Fibroblast of villous mesenchyme (primary cell): ENCODE results near the gene PPP1R14D. TPM values are rescaled to one million over a fixed set of nuclear protein-coding genes. Genes with fewer than 3 reads are reported as not detected.
A peak's percentile ranks its signal among the peaks of the same experiment; 100 is the strongest.

Source experiments
- DNase-seq: peaks from one replicate; pipeline ENCODE4 v3.0.0-alpha.2; 2010; ENCODE audit warnings: low read depth
- H3K4me3 ChIP-seq: 2 replicates; pipeline ENCODE4 v1.5.1; 2011; ENCODE audit warnings: low read depth, mild to moderate bottlenecking, low read length
- CTCF ChIP-seq: IDR thresholded peaks from 2 replicates; pipeline ENCODE4 v1.5.1; 2012; ENCODE audit warnings: low read depth, mild to moderate bottlenecking, low read length; ENCODE audit not compliant: insufficient read depth
- total RNA-seq: library from RNA; depleted of rRNA; stranded (reverse); fragments of >200 nt; gene quantifications from 2 replicates; pipeline ENCODE4 v1.2.3, GENCODE V29; 2012

The PPP1R14D gene
- not detected in 2 replicates for total RNA-seq

DNA sequence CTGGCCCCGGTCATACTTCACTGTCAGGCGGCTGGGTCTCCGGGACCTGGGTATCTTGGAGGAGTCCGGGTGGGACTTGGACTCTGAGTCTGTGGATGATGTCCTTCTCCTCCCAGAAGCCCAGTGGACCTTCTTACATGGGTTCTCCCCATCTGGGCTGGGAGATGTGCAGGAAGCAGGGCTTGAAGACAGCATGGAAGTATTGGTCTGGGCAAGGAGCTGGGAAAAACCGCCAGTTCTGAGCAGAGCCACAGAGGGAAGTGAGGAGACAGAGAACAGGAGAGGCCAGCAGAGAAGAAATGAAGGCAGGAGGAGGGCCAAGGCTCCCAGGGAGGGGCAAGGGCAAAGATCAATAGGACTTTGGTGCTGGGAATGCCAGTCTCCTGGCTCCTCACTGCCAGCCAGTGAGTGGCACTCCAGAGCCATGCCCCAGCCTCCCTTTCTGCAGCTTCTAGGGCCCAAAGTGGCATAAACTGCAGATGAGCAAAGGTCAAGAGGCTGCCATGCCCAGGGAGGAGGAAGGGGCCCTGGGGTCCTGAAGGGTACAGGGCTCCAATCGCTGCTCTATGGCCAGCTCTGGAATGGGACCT is at the start of gene PPP1R14D:
TSS of gene PPP1R14D (minus strand) at position 262 of the 590 bp plus-strand sequence. CDS start at position 195, 67 bp downstream.
- H3K4me3 ChIP-seq = no peak within 1 kb of the TSS
- no peak for DNase-seq
- TF ChIP-seq CTCF = no peak

- DNase-seq = no peak
- no peak for TF ChIP-seq CTCF
- H3K4me3 ChIP-seq = no peak overlapping the region
These were observed 49.2 kb upstream of the PPP1R14D start for GRCh38 chr15:40877694-40878093.

GRCh38 chr15:40875991-40876730 is 47.7 kb upstream of the PPP1R14D start:
- no peak for TF ChIP-seq CTCF
- no peak overlapping the region for H3K4me3 ChIP-seq
- no peak for DNase-seq

DNA sequence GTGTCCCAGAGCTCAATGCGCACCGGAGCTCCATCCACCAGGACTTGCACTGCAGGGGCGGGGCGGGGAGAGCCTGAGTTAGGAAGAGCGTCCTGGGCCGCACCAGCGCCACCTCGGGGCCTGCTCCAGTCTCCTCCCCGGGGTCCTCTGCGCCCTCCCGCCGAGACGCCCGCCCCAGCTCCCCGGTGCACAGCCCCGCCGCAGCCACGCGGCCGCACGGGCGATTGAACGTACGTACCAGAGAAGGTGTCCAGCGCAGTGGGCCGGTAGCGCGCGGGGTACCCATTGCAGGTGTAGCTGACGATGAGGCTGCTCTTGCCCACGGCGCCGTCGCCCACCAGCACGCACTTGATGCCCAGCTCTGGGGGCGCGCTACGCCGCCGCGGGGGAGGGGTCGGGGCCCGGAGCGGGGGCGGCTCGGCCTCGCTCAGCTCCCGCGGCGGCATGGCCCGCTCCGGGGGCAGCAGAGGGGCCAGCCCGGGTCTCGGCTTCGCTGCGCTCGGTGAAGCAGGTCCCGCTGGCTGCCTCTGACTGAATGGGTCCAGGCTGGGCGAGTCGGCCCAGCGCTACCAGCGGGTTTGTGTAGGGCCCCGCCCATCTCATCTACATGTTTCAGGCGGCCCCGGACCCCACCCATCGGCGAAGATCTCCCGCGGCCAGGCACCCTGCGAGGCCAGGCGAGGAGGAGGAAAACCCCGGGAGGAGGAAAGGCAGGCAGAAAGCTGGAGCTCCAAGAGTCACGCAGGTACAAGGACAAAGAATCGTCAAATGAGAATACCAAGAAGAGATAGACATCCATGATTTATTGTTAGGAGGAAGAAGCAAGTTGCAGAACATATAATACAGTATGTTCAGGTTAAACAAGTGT is 45.4 kb upstream of the PPP1R14D start, which contains the start of gene RHOV:
TSS of gene RHOV (minus strand) at position 541 of the 868 bp plus-strand sequence. CDS start at position 446, 95 bp downstream.
- peak; percentile 38 for DNase-seq
- TF ChIP-seq CTCF = peak; percentile 41
- peak within 1 kb of the TSS; percentile 55 for H3K4me3 ChIP-seq

DNA sequence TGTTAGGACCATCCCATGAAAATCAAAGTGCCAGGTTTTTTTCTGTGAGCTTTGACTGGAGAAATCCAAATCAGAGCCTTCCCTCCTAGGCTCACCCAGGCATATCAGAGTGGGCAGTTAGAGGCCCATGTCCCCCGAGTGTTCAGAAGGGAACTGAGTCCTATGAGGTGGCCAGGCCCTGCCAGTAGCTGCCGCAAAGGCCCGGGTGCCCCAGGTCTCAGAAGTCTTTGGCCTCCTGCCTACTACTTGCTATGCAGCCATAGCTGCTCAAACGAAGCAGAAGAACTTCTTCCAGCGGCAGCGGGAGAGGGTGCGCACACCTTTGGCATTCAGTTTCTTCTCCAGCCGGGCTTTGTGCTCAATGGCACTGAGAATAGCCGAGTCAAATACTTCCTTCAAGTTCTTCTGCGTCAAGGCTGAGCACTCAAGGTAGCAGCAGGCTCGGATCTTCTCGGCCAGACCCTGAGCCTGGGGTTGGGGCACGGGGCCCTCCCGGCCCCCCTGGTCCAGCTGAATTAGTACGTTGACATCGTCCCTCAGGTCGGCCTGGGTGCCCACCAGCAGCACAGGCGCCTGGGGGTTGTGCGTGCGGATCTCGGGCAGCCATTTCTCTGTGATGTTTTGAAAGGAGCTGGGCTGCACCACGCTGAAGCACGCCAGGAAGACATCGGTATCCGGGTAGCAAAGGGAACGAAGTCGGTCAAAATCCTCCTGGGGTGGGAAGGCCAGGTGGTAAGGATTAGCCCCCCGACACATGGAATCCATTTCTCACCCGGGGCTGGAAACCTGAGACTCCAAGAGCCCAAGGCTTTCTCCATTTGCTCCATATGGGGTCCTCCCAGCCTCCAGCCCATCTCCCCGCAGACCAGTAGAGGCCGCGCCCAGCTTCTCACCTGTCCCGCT is 44.5 kb upstream of the PPP1R14D start:
- no peak for TF ChIP-seq CTCF
- H3K4me3 ChIP-seq = peak overlapping the region; percentile 55
- no peak for DNase-seq
